Measurements from ENCODE around the gene KLF2. TPM values are rescaled to one million over a fixed set of nuclear protein-coding genes. Genes with fewer than 3 reads are reported as not detected.

Gene KLF2
- total RNA-seq, 4 donors from 2014 or later: 27.0 to 41.1 (median 36.9) TPM

GRCh38 chr19:16375157-16375935, 50.7 kb downstream of the KLF2 start:
- Histone ChIP-seq H3K9me3 (no peaks in the 10 kb centered on the region), H3K36me3 (peaks cover 45% of the 10 kb centered on the region), H3K4me1 (peaks cover 30% of the 10 kb centered on the region), H3K27me3 (no peaks in the 10 kb centered on the region), H3K4me3 (no peak overlapping the region), H3K27ac (no peak overlapping the region)
- TF ChIP-seq POLR2AphosphoS5 (IDR thresholded peaks at IDR 0.05): no peak
- TF ChIP-seq POLR2A (IDR thresholded peaks at IDR 0.05): no peak
- TF ChIP-seq EP300 (IDR thresholded peaks at IDR 0.05): no peak
- no peak for TF ChIP-seq CTCF (IDR thresholded peaks at IDR 0.05)
- WGBS: 90% methylated on average over 14 of the region's 14 CpGs
- no peak for DNase-seq (ENCODE audit: low spot score in 2 of 2)

- DNase-seq (ENCODE audit: low spot score in 2 of 2): no peak
- 92% methylated on average over 6 of the region's 7 CpGs for WGBS
- Histone ChIP-seq H3K27ac (no peak overlapping the region), H3K36me3 (peaks cover 45% of the 10 kb centered on the region), H3K4me1 (peaks cover 26% of the 10 kb centered on the region), H3K27me3 (no peaks in the 10 kb centered on the region), H3K9me3 (no peaks in the 10 kb centered on the region), H3K4me3 (no peak overlapping the region)
- TF ChIP-seq EP300 (IDR thresholded peaks at IDR 0.05) (no peak), CTCF (IDR thresholded peaks at IDR 0.05) (no peak), POLR2AphosphoS5 (IDR thresholded peaks at IDR 0.05) (no peak), POLR2A (IDR thresholded peaks at IDR 0.05) (no peak)
Measured at GRCh38 chr19:16375936-16376185, 51.2 kb downstream of the KLF2 start.

GRCh38 chr19:16376241-16376640, 51.6 kb downstream of the KLF2 start:
- DNase-seq (ENCODE audit: low spot score in 2 of 2): no peak
- Histone ChIP-seq H3K4me3 (no peak overlapping the region), H3K27me3 (no peaks in the 10 kb centered on the region), H3K27ac (no peak overlapping the region), H3K4me1 (peaks cover 26% of the 10 kb centered on the region), H3K36me3 (peaks cover 45% of the 10 kb centered on the region), H3K9me3 (no peaks in the 10 kb centered on the region)
- no peak for TF ChIP-seq CTCF (IDR thresholded peaks at IDR 0.05)
- TF ChIP-seq POLR2A (IDR thresholded peaks at IDR 0.05): no peak
- no peak for TF ChIP-seq EP300 (IDR thresholded peaks at IDR 0.05)
- no peak for TF ChIP-seq POLR2AphosphoS5 (IDR thresholded peaks at IDR 0.05)
- WGBS: 70% methylated on average over 10 of the region's 11 CpGs

DNA sequence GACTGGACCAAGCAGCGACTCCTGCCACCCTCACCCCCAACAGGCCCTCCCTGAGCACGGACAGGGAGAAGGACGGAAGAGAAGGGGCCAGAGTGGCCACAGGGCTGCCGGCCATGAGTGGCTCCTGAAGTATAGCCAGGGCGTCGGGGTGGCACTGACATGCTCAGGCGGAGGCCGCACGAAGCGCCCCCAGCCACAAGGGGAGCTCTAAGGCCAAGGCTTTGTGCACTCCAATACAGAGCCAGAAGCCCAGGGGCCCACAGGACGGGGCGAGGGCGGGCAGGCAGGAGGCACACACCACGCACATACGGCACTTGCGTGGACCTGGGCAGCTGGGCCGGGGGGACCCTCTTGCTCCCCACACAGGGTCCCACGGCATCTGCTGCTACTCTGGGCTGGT, 52.0 kb downstream of the KLF2 start:
- Histone ChIP-seq H3K27me3 (no peaks in the 10 kb centered on the region), H3K9me3 (no peaks in the 10 kb centered on the region), H3K27ac (no peak overlapping the region), H3K4me1 (peaks cover 28% of the 10 kb centered on the region), H3K36me3 (peaks cover 45% of the 10 kb centered on the region), H3K4me3 (no peak overlapping the region)
- WGBS: 79% methylated on average over 10 of the region's 18 CpGs
- peak in 1 of 2 donors; percentile 18 for TF ChIP-seq CTCF (IDR thresholded peaks at IDR 0.05)
- TF ChIP-seq EP300 (IDR thresholded peaks at IDR 0.05): no peak
- TF ChIP-seq POLR2AphosphoS5 (IDR thresholded peaks at IDR 0.05): no peak
- no peak for TF ChIP-seq POLR2A (IDR thresholded peaks at IDR 0.05)
- no peak for DNase-seq (ENCODE audit: low spot score in 2 of 2)

- WGBS: 92% methylated on average over 8 of the region's 9 CpGs
- no peaks in the 10 kb centered on the region for H3K9me3 ChIP-seq
- peaks cover 45% of the 10 kb centered on the region for H3K36me3 ChIP-seq
- no peak overlapping the region for H3K27ac ChIP-seq
- H3K4me1 ChIP-seq: peaks cover 21% of the 10 kb centered on the region
- no peak overlapping the region for H3K4me3 ChIP-seq
- DNase-seq (ENCODE audit: low spot score in 2 of 2): no peak
- no peak for TF ChIP-seq POLR2A (IDR thresholded peaks at IDR 0.05)
- TF ChIP-seq CTCF (IDR thresholded peaks at IDR 0.05): no peak
- TF ChIP-seq POLR2AphosphoS5 (IDR thresholded peaks at IDR 0.05): no peak
- TF ChIP-seq EP300 (IDR thresholded peaks at IDR 0.05): no peak
- H3K27me3 ChIP-seq: no peaks in the 10 kb centered on the region
Measured at GRCh38 chr19:16377521-16377920, 52.9 kb downstream of the KLF2 start.

Other genes starting within 250 kb of the KLF2 start
- gene TPM4, start 248.3 kb upstream of the KLF2 start, total RNA-seq: 100 to 1,000 TPM; 195 to 224 (median 205) TPM
- 10 to 100 TPM; 48.9 to 61.9 (median 58.5) TPM for gene RAB8A, start 212.9 kb upstream of the KLF2 start, total RNA-seq
- gene HSH2D, start 181.1 kb upstream of the KLF2 start, total RNA-seq: 1 to 10 TPM in 1 of 4 donors, under 1 TPM in 1, not detected in 2; 0.23 to 1.4 TPM
- gene CIB3, start 151.3 kb upstream of the KLF2 start, total RNA-seq: not detected
- gene FAM32A, start 139.4 kb upstream of the KLF2 start, total RNA-seq: 100 to 1,000 TPM in 1 of 4 donors, 10 to 100 TPM in 3; 64.2 to 102 (median 81.2) TPM
- gene AP1M1, start 126.9 kb upstream of the KLF2 start, total RNA-seq: 10 to 100 TPM; 37.2 to 61.2 (median 45.0) TPM
- 10 to 100 TPM; 27.3 to 59.2 (median 33.4) TPM for gene EPS15L1, start 147.1 kb downstream of the KLF2 start, total RNA-seq
- gene CALR3, start 171.3 kb downstream of the KLF2 start, total RNA-seq: not detected
- 1 to 10 TPM; 2.7 to 7.4 (median 6.5) TPM for gene C19orf44, start 171.6 kb downstream of the KLF2 start, total RNA-seq
- gene CHERP, start 217.6 kb downstream of the KLF2 start, total RNA-seq: 10 to 100 TPM; 13.3 to 35.6 (median 18.9) TPM
- 10 to 100 TPM; 49.8 to 64.8 (median 56.3) TPM for gene SLC35E1, start 247.6 kb downstream of the KLF2 start, total RNA-seq